RWPE2 (cell line): ENCODE results near the gene DDIAS.
"Not testable (repeated sequence)": the region's sequence is repeated elsewhere in the genome, so short reads cannot be mapped to it uniquely, and the experiment has no call there.

ENCODE experiments used
- ATAC-seq: fragments of 200-7000 bp; cut with Tn5 transposase; 3 replicates; pipeline ENCODE4 v1.9.1; 2021; ENCODE audit warnings: low read depth
- DNase-seq: peaks from one replicate; pipeline ENCODE4 v3.0.0-alpha.2; 2020; ENCODE audit warnings: low spot score
- H3K27ac ChIP-seq: fragments of 450-650 bp; 2 replicates; pipeline ENCODE4 v1.5.1; 2017; ENCODE audit warnings: mild to moderate bottlenecking; ENCODE audit not compliant: poor library complexity, severe bottlenecking
- H3K27me3 ChIP-seq: fragments of 250-450 bp; sonication (Bioruptor Pico); 2 replicates; pipeline ENCODE4 v1.5.1; 2021; ENCODE audit warnings: mild to moderate bottlenecking, moderate library complexity; ENCODE audit not compliant: insufficient read depth, poor library complexity, severe bottlenecking
- H3K36me3 ChIP-seq: fragments of 250-450 bp; sonication (Bioruptor Pico); 2 replicates; pipeline ENCODE4 v1.5.1; 2020; ENCODE audit warnings: low read depth, mild to moderate bottlenecking, moderate library complexity
- H3K4me1 ChIP-seq: fragments of 250-450 bp; sonication (Bioruptor Pico); 2 replicates; pipeline ENCODE4 v1.5.1; 2021; ENCODE audit warnings: mild to moderate bottlenecking, moderate library complexity; ENCODE audit not compliant: insufficient read depth, poor library complexity, severe bottlenecking
- H3K4me3 ChIP-seq: fragments of 250-450 bp; sonication (Bioruptor Pico); 2 replicates; pipeline ENCODE4 v1.5.1; 2021; ENCODE audit warnings: mild to moderate bottlenecking, moderate library complexity; ENCODE audit not compliant: severe bottlenecking
- H3K9me3 ChIP-seq: fragments of 250-450 bp; sonication (Bioruptor Pico); 2 replicates; pipeline ENCODE4 v1.5.1; 2021; ENCODE audit warnings: mild to moderate bottlenecking, moderate library complexity; ENCODE audit not compliant: severe bottlenecking
- CTCF ChIP-seq: fragments of 450-650 bp; IDR thresholded peaks from one replicate; pipeline ENCODE4 v1.5.1; 2017; ENCODE audit warnings: mild to moderate bottlenecking, moderate library complexity; ENCODE audit not compliant: poor library complexity, severe bottlenecking

DDIAS gene

GRCh38 chr11:82906236-82906635, 4.7 kb downstream of the DDIAS start:
- peak; percentile 87 for TF ChIP-seq CTCF

GRCh38 chr11:82906931-82907330, 5.4 kb downstream of the DDIAS start:
- no peak for ATAC-seq
- Histone ChIP-seq H3K9me3 (no peaks in the 10 kb centered on the region), H3K27me3 (no peaks in the 10 kb centered on the region), H3K27ac (no peak overlapping the region), H3K4me1 (peaks cover 9% of the 10 kb centered on the region), H3K36me3 (peaks cover 16% of the 10 kb centered on the region; the same call in 1 of the 2 replicates), H3K4me3 (no peak overlapping the region)
- TF ChIP-seq CTCF = no peak
- DNase-seq = no peak

More at GRCh38 chr11:82906236-82906635, 4.7 kb downstream of the DDIAS start:
- Histone ChIP-seq H3K27ac (no peak overlapping the region), H3K4me1 (peaks cover 9% of the 10 kb centered on the region), H3K27me3 (no peaks in the 10 kb centered on the region), H3K4me3 (no peak overlapping the region), H3K36me3 (peaks cover 13% of the 10 kb centered on the region; the same call in 1 of the 2 replicates), H3K9me3 (no peaks in the 10 kb centered on the region)
- ATAC-seq (no peak), DNase-seq (no peak)

GRCh38 chr11:82907371-82907770, 5.8 kb downstream of the DDIAS start:
- no peak for DNase-seq
- Histone ChIP-seq H3K4me1 (peaks cover 9% of the 10 kb centered on the region), H3K4me3 (no peak overlapping the region), H3K27ac (no peak overlapping the region), H3K9me3 (no peaks in the 10 kb centered on the region), H3K36me3 (peaks cover 16% of the 10 kb centered on the region; the same call in 1 of the 2 replicates), H3K27me3 (no peaks in the 10 kb centered on the region)
- no peak for ATAC-seq
- no peak for TF ChIP-seq CTCF

GRCh38 chr11:82908311-82908710, 6.8 kb downstream of the DDIAS start:
- ATAC-seq (no peak), DNase-seq (no peak)
- Histone ChIP-seq H3K27ac (no peak overlapping the region), H3K27me3 (no peaks in the 10 kb centered on the region), H3K4me1 (peaks cover 9% of the 10 kb centered on the region), H3K36me3 (peaks cover 17% of the 10 kb centered on the region), H3K9me3 (no peaks in the 10 kb centered on the region), H3K4me3 (no peak overlapping the region)
- no peak for TF ChIP-seq CTCF

- no peaks in the 10 kb centered on the region for H3K27me3 ChIP-seq
- H3K36me3 ChIP-seq = peaks cover 23% of the 10 kb centered on the region
- DNase-seq (no peak), ATAC-seq (no peak)
- no peak overlapping the region for H3K4me3 ChIP-seq
- TF ChIP-seq CTCF = no peak
- no peaks in the 10 kb centered on the region for H3K9me3 ChIP-seq
- H3K27ac ChIP-seq = no peak overlapping the region
- peaks cover 9% of the 10 kb centered on the region for H3K4me1 ChIP-seq
These were observed 7.6 kb downstream of the DDIAS start for GRCh38 chr11:82909015-82909640.

- H3K27ac ChIP-seq, H3K27me3 ChIP-seq, ATAC-seq, H3K4me1 ChIP-seq, H3K4me3 ChIP-seq, H3K9me3 ChIP-seq, DNase-seq: not testable (repeated sequence)
- H3K36me3 ChIP-seq = peaks cover 26% of the 10 kb centered on the region
These were observed 18.2 kb downstream of the DDIAS start for GRCh38 chr11:82919786-82920185.

- not testable (repeated sequence) for H3K27ac ChIP-seq, H3K4me1 ChIP-seq, H3K4me3 ChIP-seq, H3K27me3 ChIP-seq, ATAC-seq, DNase-seq, H3K9me3 ChIP-seq
- peaks cover 23% of the 10 kb centered on the region for H3K36me3 ChIP-seq
These were observed 18.7 kb downstream of the DDIAS start for GRCh38 chr11:82920227-82920626.
